Pancreas (tissue), 10 donors: ENCODE measurements around the gene PIH1D1. TPM values are rescaled to one million over a fixed set of nuclear protein-coding genes. Genes with fewer than 3 reads are reported as not detected.
A peak's percentile ranks its signal among the peaks of the same experiment; 100 is the strongest.

Experiments
- ATAC-seq, 4 donors: fragments of 200-7000 bp; cut with Tn5 transposase; one replicate each; pipeline versions ENCODE4 v1.8.0 to v1.9.1; 2020; ENCODE audit warnings: mild to moderate bottlenecking in 4 of 4, moderate library complexity in 4 of 4
- DNase-seq, 6 donors: peaks; one replicate each; pipeline ENCODE4 v3.0.0-alpha.2; 2020
- FAIRE-seq: peaks from 2 replicates; lab custom pipeline; 2012; peaks lifted over from hg19 to GRCh38; lab: Jason Lieb, UNC
- H3K27ac ChIP-seq, 4 donors: fragments of 200-600 bp; sonication (generic); 1 replicate in 3 of 4; 2 replicates in 1 of 4; pipeline versions ENCODE4 v1.5.0 to v1.8.0; 2020
- H3K27me3 ChIP-seq, 4 donors: fragments of 200-600 bp; one replicate each; pipeline ENCODE4 v1.8.0; 2021
- H3K36me3 ChIP-seq, 3 donors: fragments of 200-600 bp; sonication (generic) in 1 of 3; one replicate each; pipeline versions ENCODE4 v1.5.0 to v1.8.0; 2020 to 2021
- H3K4me1 ChIP-seq, 3 donors: fragments of 200-600 bp; one replicate each; pipeline ENCODE4 v1.8.0; 2021
- H3K4me3 ChIP-seq, 4 donors: fragments of 200-600 bp; sonication (generic) in 2 of 4; one replicate each; pipeline versions ENCODE4 v1.5.0 to v1.8.0; 2020 to 2021
- H3K9me3 ChIP-seq, 4 donors: fragments of 200-600 bp; one replicate each; pipeline ENCODE4 v1.8.0; 2021
- WGBS, 2 donors: extraction: QIAGEN DNeasy Blood & Tissue Kit; methylation state at CpG; one replicate each; pipeline ENCODE4 v1.1.7; 2013; 5-methylcytosine and 5-hydroxymethylcytosine counted together
- intact Hi-C, 3 donors: fragments of 100-400 bp; cut with DNase I; formaldehyde crosslinking; loops; one replicate each; pipeline versions ENCODE4 v1.11.1 to v1.14.2; 2022
- polyA plus RNA-seq, 2 donors: library from polyadenylated mRNA; stranded (reverse); fragments of 200-250 nt; gene quantifications; one replicate each; pipeline ENCODE4 v1.2.3, GENCODE V29; 2013
- total RNA-seq, 6 donors: library from RNA; stranded (reverse); fragmentation: NEBNext Ultra II Directional in 4 of 6; extraction: Animal tissue kit (Norgen Biotek cat#: 25700) in 4 of 6; gene quantifications; one replicate each; pipeline versions ENCODE4 v1.2.1 to v1.2.4, GENCODE V29; 2021 to 2023
- TF ChIP-seq, protein P1 (sequence below), 4 donors: fragments of 200-600 bp; sonication (generic) in 3 of 4; IDR thresholded peaks; one replicate each; pipeline versions ENCODE4 v1.5.0 to v1.8.0; 2021; ENCODE audit warnings: antibody characterized with exemption in 4 of 4
- donor health status: healthy with polysubstance abuse.
- donor health status: DM: no; HTN: no; CAD: no; lungs with moderate emphysema.
- donor health status: DM: no; HTN: no; CAD: no.
- donor health status: control.
- donor health status: control.
- donor health status: Bipolar disorder and iron deficiency.
- donor health status: DM: yes; HTN: yes; CAD: no.
- donor health status: DM: no; HTN: no; CAD: no.
- donor health status: DM: no; HTN: no; CAD: no.
- donor health status: DM: yes; HTN: yes; CAD: no.

Gene PIH1D1
- total and polyA plus RNA-seq, 8 donors, result 34.2 to 110 (median 38.4) TPM

DNA sequence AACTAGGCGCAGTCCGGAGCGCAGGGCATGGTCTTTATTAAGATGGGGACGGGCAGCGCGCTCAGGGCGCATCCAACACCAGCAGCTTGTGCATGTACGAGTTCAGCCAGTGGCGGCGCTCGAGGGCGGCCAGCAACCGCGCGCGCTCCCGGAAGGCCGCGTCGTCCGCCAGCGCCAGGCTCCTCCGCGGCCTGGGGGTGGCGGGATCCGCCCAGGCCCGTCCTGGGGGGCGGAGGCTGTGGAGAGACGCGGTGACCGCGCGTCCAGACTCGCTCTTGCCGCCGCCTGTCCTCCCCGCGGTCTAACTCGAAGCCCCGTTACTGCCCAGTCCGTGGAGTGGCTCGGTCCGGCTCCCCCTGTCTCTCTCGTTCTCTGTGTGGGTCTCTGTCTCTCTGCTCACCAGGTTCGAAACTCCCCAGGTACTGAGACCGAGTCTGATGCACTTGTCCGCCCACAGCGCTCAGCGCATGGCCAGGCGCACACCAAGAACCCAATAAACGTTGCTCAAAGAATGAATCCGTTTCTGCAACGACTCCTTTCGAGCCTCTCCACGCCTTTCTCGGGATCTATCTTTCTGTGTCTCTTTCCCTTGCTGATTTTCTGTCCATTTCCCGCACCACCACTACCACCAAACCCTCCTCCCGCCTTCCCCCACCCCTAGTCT, 29.1 kb downstream of the PIH1D1 start:
- Histone ChIP-seq H3K27me3 (peaks cover 0 to 39% (median 11%) of the 10 kb centered on the region in 4 donors), H3K36me3 (no peaks in the 10 kb centered on the region), H3K9me3 (no peaks in the 10 kb centered on the region), H3K27ac (no peak overlapping the region), H3K4me1 (no peaks in the 10 kb centered on the region), H3K4me3 (peak overlapping the region in 1 of 4 donors; percentile 22)
- no peak for FAIRE-seq
- intact Hi-C loops, result no loop called here
- 3% methylated on average over 52 to 58 of the region's 58 CpGs for WGBS, 2 donors
- TF ChIP-seq, protein P1, sequence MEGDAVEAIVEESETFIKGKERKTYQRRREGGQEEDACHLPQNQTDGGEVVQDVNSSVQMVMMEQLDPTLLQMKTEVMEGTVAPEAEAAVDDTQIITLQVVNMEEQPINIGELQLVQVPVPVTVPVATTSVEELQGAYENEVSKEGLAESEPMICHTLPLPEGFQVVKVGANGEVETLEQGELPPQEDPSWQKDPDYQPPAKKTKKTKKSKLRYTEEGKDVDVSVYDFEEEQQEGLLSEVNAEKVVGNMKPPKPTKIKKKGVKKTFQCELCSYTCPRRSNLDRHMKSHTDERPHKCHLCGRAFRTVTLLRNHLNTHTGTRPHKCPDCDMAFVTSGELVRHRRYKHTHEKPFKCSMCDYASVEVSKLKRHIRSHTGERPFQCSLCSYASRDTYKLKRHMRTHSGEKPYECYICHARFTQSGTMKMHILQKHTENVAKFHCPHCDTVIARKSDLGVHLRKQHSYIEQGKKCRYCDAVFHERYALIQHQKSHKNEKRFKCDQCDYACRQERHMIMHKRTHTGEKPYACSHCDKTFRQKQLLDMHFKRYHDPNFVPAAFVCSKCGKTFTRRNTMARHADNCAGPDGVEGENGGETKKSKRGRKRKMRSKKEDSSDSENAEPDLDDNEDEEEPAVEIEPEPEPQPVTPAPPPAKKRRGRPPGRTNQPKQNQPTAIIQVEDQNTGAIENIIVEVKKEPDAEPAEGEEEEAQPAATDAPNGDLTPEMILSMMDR (IDR thresholded peaks at IDR 0.05), result peak in 3 of 4 donors; percentile 18 to 26 (median 21)
- DNase-seq, result peak in 1 of 6 donors; percentile 73
- ATAC-seq, result peak; percentile 39 to 76 (median 65)

DNA sequence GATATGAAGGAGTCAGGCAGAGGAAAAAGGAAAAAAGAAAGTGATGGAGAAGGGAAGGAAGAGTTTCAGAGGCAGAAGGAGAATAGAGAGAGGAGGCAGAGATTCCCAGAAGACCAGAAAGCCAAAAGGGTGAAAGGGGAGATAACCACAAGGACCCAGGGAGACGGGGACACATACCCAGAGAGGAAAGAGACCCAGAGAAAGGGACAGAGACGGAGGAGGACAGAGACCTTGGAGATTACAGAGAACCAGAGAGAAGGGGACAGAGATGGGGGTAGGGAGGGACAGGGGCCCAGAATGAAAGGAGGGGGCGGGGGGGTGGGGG, 29.8 kb downstream of the PIH1D1 start:
- Histone ChIP-seq H3K36me3 (no peaks in the 10 kb centered on the region), H3K9me3 (no peaks in the 10 kb centered on the region), H3K27ac (no peak overlapping the region), H3K4me1 (no peaks in the 10 kb centered on the region), H3K27me3 (peaks cover 0 to 33% (median 11%) of the 10 kb centered on the region in 4 donors), H3K4me3 (no peak overlapping the region)
- no peak for ATAC-seq
- no peak for FAIRE-seq
- DNase-seq, result no peak
- WGBS, 2 donors, result 27 to 38% methylated on average over 2 to 3 of the region's 3 CpGs
- TF ChIP-seq, protein P1 (IDR thresholded peaks at IDR 0.05), result no peak
- intact Hi-C loops, result no loop called here

DNA sequence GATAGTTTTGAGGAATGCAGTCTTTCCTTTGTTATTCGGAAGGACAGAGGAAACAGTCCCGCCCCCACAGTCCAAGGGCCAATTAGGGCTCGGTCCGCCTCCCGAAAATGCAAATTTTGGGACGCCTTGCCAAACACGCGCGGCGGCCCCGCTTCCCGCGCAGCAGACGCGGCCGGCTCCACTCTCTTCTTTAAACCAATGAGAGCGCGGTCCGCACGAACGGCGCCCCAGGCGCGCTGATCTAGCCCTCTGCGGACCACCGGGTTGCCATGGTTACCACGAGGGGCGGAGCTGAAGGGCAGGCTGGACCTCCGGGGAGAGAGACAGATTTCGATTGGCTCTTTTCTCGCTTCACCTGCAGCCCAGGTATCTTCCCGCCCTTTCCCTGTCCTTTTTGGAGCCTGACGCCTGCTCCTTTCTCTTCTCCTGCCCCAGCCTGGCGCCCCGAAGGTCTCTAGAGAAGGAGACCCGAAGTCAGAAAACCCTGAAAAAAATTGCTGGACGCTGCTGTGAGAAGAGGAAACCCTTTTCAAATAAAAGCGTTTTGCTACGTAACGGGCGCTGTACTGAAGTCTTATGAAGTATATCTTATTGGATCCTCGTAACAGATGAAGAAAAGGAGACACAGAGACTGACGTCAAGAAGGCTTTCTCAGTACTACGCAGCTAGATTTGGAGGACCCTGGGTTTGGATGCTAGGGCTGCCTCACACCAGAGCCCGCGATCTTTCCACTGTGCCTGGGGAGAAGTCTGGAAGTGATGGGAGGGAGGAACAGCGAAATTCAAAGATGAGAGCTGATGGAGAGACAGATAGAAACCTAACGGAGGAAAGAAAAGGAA, 30.4 kb downstream of the PIH1D1 start:
- intact Hi-C loops, result no loop called here
- TF ChIP-seq, protein P1 (IDR thresholded peaks at IDR 0.05), result no peak
- Histone ChIP-seq H3K4me3 (peak overlapping the region in 2 of 4 donors; percentile 24 to 33), H3K36me3 (no peaks in the 10 kb centered on the region), H3K4me1 (no peaks in the 10 kb centered on the region), H3K27me3 (peaks cover 0 to 27% (median 11%) of the 10 kb centered on the region in 4 donors), H3K27ac (no peak overlapping the region), H3K9me3 (no peaks in the 10 kb centered on the region)
- FAIRE-seq, result no peak
- 9% methylated on average over 48 of the region's 48 CpGs for WGBS, 2 donors
- ATAC-seq, result peak; percentile 73 to 91 (median 86)
- DNase-seq, result peak; percentile 40 to 81 (median 60)

DNA sequence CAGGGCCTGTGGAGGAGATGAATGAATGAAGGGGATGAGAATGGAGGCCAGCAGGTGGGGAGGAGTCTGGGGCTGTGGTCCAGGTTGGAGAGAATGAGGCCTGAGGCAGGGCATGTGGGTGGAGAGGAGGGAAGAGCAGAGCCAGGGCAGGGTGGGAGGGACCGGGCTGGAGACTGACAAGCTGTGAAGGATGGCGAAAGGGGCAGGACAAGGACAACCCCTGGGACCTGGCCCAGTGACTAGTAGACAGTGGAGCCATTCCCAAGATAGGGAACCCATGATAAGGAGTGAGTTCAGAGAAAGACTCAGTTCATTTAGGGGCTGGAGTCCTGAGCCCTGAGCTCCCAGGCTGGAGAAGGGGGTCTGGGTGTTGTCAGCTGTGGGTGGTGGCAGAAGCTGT, 31.4 kb downstream of the PIH1D1 start:
- no peak for FAIRE-seq
- Histone ChIP-seq H3K9me3 (no peaks in the 10 kb centered on the region), H3K4me1 (no peaks in the 10 kb centered on the region), H3K4me3 (no peak overlapping the region), H3K27ac (no peak overlapping the region), H3K36me3 (no peaks in the 10 kb centered on the region), H3K27me3 (peaks cover 0 to 21% (median 11%) of the 10 kb centered on the region in 4 donors)
- WGBS, 2 donors, result 69 to 78% methylated on average over 2 of the region's 2 CpGs
- no peak for ATAC-seq
- TF ChIP-seq, protein P1 (IDR thresholded peaks at IDR 0.05), result no peak
- intact Hi-C loops, result no loop called here
- no peak for DNase-seq
